Gastrocnemius medialis (tissue), 4 donors: ENCODE results near the gene PRKN.

Experiments
- POLR2A ChIP-seq, 2 donors: fragments of 450-650 bp; IDR thresholded peaks; one replicate each; pipeline ENCODE4 v1.6.1; 2017; ENCODE audit warnings: antibody characterized with exemption in 2 of 2, mild to moderate bottlenecking in 2 of 2, moderate library complexity in 2 of 2
- TF ChIP-seq, protein P1 (sequence below), 5 experiments: fragments of 450-650 bp in 3 of 5; fragments of 200-600 bp in 2 of 5; sonication (generic) in 2 of 5; IDR thresholded peaks in 4 of 5; conservative IDR thresholded peaks in 1 of 5; 1 replicate in 4 of 5; 2 replicates in 1 of 5; pipeline ENCODE4 v1.5.1; 2016 to 2019; ENCODE audit warnings: antibody characterized with exemption in 5 of 5, mild to moderate bottlenecking in 3 of 5, moderate library complexity in 3 of 5

DNA sequence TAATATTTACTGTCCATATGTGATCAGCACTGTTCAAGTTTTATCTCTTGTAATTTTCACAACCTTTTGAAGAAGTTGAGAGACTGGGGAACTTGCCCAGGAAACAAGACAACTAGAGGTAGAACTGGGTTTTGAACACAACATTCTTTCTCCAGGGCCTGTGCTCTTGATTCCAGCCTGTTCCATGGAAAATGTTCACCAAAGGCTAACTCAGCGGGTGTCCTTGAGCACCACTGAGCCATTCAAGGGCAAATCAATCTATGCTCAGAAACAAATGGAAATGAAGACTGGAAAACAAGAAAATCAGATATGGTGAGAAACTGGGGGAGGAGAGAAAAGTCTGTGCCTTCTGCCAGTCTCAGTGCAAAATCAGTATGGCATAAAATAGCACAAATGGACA, 771.5 kb downstream of the PRKN start:
- TF ChIP-seq, protein P1, sequence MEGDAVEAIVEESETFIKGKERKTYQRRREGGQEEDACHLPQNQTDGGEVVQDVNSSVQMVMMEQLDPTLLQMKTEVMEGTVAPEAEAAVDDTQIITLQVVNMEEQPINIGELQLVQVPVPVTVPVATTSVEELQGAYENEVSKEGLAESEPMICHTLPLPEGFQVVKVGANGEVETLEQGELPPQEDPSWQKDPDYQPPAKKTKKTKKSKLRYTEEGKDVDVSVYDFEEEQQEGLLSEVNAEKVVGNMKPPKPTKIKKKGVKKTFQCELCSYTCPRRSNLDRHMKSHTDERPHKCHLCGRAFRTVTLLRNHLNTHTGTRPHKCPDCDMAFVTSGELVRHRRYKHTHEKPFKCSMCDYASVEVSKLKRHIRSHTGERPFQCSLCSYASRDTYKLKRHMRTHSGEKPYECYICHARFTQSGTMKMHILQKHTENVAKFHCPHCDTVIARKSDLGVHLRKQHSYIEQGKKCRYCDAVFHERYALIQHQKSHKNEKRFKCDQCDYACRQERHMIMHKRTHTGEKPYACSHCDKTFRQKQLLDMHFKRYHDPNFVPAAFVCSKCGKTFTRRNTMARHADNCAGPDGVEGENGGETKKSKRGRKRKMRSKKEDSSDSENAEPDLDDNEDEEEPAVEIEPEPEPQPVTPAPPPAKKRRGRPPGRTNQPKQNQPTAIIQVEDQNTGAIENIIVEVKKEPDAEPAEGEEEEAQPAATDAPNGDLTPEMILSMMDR (IDR thresholded peaks at IDR 0.05 in 4 of 5, conservative IDR thresholded peaks at IDR 0.05 in 1 of 5) = no peak
- TF ChIP-seq POLR2A (IDR thresholded peaks at IDR 0.05) = no peak
